NB4 (cell line): ENCODE data around the gene HNRNPU.

Source experiments
- DNase-seq: peaks from one replicate; pipeline ENCODE4 v3.0.0; 2010; ENCODE audit warnings: low read depth
- H3K4me3 ChIP-seq: one replicate; pipeline ENCODE4 v1.5.1; 2011; ENCODE audit warnings: mild to moderate bottlenecking, low read depth, low read length, moderate library complexity
- MYC ChIP-seq: IDR thresholded peaks from 2 replicates; pipeline ENCODE4 v1.6.1; 2011; ENCODE audit warnings: low read depth, low read length
- POLR2A ChIP-seq: IDR thresholded peaks from 2 replicates; pipeline ENCODE4 v1.6.1; 2011; ENCODE audit warnings: mild to moderate bottlenecking; ENCODE audit not compliant: insufficient read length; ENCODE audit errors: extremely low read depth
- TF ChIP-seq, protein P1 (sequence below): IDR thresholded peaks from one replicate; pipeline ENCODE4 v1.5.1; 2012; ENCODE audit warnings: low read depth, low read length
- TF ChIP-seq, protein P2 (sequence below): IDR thresholded peaks from 2 replicates; pipeline ENCODE4 v1.6.1; 2011; ENCODE audit warnings: low read depth, low read length

HNRNPU gene

DNA sequence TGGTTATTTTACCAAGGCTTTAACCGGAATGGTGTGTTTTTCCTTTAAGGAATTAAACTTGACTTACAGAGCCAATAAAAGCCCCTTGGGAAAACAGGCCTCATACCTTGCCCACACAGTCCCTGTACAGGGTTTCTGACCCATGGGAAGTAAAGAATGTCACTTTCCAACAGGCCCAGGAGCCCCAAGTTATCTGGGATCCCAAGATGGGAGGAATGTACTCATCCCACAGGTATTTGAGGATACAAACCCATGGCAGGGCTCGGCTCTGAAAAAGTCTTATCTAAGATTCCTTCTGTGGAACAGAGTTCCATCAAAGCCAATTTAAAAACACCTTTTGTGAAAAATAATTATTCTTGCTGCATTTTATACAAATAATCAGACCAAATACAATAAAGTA, 44.2 kb downstream of the HNRNPU start:
- TF ChIP-seq, protein P1, sequence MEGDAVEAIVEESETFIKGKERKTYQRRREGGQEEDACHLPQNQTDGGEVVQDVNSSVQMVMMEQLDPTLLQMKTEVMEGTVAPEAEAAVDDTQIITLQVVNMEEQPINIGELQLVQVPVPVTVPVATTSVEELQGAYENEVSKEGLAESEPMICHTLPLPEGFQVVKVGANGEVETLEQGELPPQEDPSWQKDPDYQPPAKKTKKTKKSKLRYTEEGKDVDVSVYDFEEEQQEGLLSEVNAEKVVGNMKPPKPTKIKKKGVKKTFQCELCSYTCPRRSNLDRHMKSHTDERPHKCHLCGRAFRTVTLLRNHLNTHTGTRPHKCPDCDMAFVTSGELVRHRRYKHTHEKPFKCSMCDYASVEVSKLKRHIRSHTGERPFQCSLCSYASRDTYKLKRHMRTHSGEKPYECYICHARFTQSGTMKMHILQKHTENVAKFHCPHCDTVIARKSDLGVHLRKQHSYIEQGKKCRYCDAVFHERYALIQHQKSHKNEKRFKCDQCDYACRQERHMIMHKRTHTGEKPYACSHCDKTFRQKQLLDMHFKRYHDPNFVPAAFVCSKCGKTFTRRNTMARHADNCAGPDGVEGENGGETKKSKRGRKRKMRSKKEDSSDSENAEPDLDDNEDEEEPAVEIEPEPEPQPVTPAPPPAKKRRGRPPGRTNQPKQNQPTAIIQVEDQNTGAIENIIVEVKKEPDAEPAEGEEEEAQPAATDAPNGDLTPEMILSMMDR = no peak
- no peak for TF ChIP-seq MYC
- TF ChIP-seq, protein P2, sequence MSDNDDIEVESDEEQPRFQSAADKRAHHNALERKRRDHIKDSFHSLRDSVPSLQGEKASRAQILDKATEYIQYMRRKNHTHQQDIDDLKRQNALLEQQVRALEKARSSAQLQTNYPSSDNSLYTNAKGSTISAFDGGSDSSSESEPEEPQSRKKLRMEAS = no peak
- no peak for TF ChIP-seq POLR2A
- no peak for DNase-seq
- no peak overlapping the region for H3K4me3 ChIP-seq

DNA sequence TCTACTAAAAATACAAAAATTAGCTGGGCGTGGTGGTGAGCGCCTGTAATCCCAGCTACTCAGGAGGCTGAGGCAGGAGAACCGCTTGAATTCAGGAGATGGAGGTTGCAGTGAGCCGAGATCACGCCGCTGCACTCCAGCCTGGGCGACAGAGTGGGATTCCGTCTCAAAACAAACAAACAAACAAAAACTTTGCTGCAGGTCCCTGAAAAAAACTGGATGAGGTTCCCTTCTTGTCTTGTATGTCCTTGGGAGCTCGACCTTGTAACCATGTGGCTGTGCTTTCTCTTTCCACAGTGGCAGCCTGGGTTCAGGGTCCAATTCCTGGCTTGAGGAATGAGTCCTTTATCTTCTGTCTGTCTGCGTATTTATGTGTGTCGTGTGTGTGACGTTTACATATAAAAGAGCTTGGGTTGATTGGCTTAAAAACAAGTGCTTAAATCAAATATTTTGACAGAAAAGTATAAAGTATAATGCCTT, 46.9 kb downstream of the HNRNPU start:
- no peak overlapping the region for H3K4me3 ChIP-seq
- TF ChIP-seq MYC = no peak
- TF ChIP-seq, protein P1 = no peak
- TF ChIP-seq, protein P2 = no peak
- no peak for TF ChIP-seq POLR2A
- DNase-seq = no peak

DNA sequence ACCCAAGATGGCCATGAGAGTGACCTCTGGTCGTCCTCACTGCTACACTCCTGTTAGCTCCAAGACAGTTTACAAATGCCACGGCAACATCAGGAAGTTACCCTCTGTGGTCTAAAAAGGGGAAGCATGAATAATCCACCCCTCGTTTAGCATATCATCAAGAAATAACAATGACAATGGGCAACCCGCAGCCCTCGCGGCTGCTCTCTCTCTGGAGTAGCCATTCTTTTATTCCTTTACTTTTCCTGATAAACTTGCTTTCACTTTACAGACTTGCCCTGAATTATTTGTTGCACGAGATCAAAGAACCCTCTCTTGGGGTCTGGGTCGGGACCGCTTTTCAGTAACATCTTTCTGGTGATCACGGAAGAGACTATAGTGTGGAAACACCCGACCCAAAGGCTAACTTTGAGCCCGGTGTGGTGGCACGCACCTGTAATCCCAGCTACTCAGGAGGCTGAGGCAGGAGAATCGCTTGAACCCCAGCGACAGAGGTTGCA, 48.7 kb downstream of the HNRNPU start:
- DNase-seq = peak; percentile 88
- TF ChIP-seq, protein P1 = no peak
- peak; percentile 41 for TF ChIP-seq POLR2A
- TF ChIP-seq, protein P2 = 0 out of 2 replicates have a peak, but pooled peaks have one; percentile 22
- H3K4me3 ChIP-seq = peak overlapping the region; percentile 52

DNA sequence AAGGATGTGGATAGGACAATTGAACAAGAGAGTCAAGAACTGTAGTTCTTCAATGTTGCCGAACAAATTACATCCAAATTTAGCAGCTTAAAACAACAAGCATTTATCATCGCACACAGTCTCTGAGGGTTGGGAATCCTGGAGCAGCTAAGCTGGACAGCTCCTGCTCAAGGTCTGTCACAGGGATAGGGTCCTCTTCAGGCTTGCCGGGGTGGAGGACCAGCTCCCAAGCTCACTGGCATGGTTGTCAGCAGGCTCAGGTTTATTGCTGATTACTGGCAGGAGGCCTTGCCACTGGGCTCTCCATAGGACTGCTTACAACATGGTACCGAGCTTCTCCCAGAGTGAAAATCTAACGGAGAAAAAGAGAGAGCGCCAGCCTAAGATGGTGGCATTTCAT, 51.0 kb downstream of the HNRNPU start:
- H3K4me3 ChIP-seq = no peak overlapping the region
- TF ChIP-seq MYC (no peak), POLR2A (no peak)
- TF ChIP-seq, protein P1 = no peak
- TF ChIP-seq, protein P2 = no peak
- no peak for DNase-seq

DNA sequence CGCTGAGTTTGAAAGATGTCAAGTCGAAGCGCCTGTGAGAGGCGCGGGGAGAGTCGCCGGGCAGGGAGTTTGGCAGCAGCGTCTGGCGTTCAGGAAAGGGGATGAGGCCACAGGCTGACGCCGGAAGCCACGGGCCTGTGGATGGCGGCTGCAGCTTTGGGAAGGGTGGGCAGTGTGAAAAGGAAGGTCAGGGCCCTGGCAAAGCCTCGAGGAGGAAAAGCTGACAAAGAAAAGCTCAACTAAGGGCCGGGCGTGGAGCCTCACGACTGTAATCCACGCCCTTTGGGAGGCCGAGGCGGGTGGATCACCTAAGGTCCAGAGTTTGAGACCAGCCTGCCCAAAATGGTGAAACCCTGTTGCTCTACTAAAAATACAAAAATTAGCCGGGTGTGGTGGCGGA, 54.1 kb downstream of the HNRNPU start:
- no peak overlapping the region for H3K4me3 ChIP-seq
- no peak for DNase-seq
- TF ChIP-seq, protein P2 = no peak
- TF ChIP-seq POLR2A (no peak), MYC (no peak)
- TF ChIP-seq, protein P1 = no peak
